HEK293 (cell line): ENCODE data around the gene HPSE.

Source experiments
- BCL11A ChIP-seq: fragments of 450-650 bp; formaldehyde crosslinking; IDR thresholded peaks from 2 replicates; pipeline ENCODE4 v1.5.1; 2016; ENCODE audit warnings: low read depth, missing biosample characterization, missing genetic modification characterization
- CTCF ChIP-seq: fragments of 450-650 bp; formaldehyde crosslinking; IDR thresholded peaks from 2 replicates; pipeline ENCODE4 v1.5.1; 2016; ENCODE audit warnings: missing biosample characterization, missing genetic modification characterization
- GLI4 ChIP-seq: fragments of 450-650 bp; formaldehyde crosslinking; IDR thresholded peaks from 2 replicates; pipeline ENCODE4 v1.5.1; 2016; ENCODE audit warnings: missing biosample characterization, missing genetic modification characterization
- PBX3 ChIP-seq: sonication (generic); formaldehyde crosslinking; IDR thresholded peaks from 2 replicates; pipeline ENCODE4 v1.8.1; 2022; ENCODE audit warnings: mild to moderate bottlenecking, moderate library complexity, missing genetic modification reagents
- PRDM10 ChIP-seq: fragments of 450-650 bp; formaldehyde crosslinking; IDR thresholded peaks from 2 replicates; pipeline ENCODE4 v1.5.1; 2016; ENCODE audit warnings: missing biosample characterization, missing genetic modification characterization
- REST ChIP-seq: fragments of 450-650 bp; formaldehyde crosslinking; IDR thresholded peaks from 2 replicates; pipeline ENCODE4 v1.5.1; 2016; ENCODE audit warnings: missing biosample characterization, missing genetic modification characterization
- SP7 ChIP-seq: fragments of 450-650 bp; formaldehyde crosslinking; IDR thresholded peaks from 2 replicates; pipeline ENCODE4 v1.5.1; 2016; ENCODE audit warnings: missing biosample characterization, missing genetic modification characterization
- ZNF223 ChIP-seq: fragments of 450-650 bp; formaldehyde crosslinking; IDR thresholded peaks from 2 replicates; pipeline ENCODE4 v1.5.1; 2016; ENCODE audit warnings: missing biosample characterization, missing genetic modification characterization
- ZNF433 ChIP-seq: fragments of 450-650 bp; formaldehyde crosslinking; IDR thresholded peaks from 2 replicates; pipeline ENCODE4 v1.5.1; 2016; ENCODE audit warnings: missing biosample characterization, missing genetic modification characterization, low read depth
- ZNF596 ChIP-seq: fragments of 450-650 bp; IDR thresholded peaks from 2 replicates; pipeline ENCODE4 v1.5.0; 2018; ENCODE audit warnings: missing biosample characterization, mild to moderate bottlenecking, missing genetic modification characterization, moderate library complexity

- TF ChIP-seq ZNF433 (tag by site-specific recombination) (no peak), PRDM10 (no peak), CTCF (tag by site-specific recombination) (no peak), SP7 (tag by site-specific recombination) (no peak), ZNF596 (tag by site-specific recombination) (no peak), BCL11A (no peak), REST (tag by site-specific recombination) (no peak), PBX3 (no peak), ZNF223 (tag by site-specific recombination) (no peak), GLI4 (tag by site-specific recombination) (no peak)
These were observed 29.5 kb downstream of the HPSE start for GRCh38 chr4:83305187-83305586.
